Measurements from ENCODE around the gene ZNF367.

DNA sequence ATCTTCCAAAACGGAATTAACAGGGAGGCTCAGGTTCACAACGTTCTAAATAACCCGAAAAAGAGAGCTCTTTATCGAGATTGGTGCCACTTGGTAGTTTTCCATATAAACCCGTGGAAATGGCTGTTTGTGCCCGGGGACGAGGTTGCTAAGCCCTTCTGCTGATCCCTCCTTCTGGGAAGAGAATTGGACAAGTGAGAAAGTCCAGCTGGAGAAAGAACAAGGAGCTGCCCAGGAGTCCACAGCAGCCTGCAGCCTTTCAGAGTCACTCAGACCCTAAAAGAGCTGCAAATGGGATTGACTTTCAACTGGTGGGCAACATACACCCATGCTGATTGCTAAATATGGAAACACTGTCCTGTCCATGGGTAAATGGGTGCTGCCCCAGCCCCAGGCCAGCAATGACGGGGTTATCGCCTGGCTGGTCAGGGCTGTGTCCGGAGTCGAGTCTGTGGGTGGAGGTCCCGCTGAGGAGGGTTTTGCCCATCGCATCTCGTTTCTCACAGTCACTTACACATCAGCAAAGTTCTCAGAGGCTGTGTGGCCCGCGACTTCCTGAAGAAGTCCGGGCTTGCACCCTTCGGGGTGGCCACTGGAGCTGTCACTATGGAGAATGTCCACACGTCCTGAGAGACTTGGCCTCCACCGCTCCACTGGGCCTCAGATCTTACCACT, 75.5 kb downstream of the ZNF367 start:
- TF ChIP-seq CTCF (conservative IDR thresholded peaks at IDR 0.05; ENCODE audit: low read depth, low read length) (no peak), FOS (IDR thresholded peaks at IDR 0.05; ENCODE audit: low read depth, low read length) (no peak)

Measured in IMR-90 (cell line).